Hepatocyte (in vitro differentiated cells): ENCODE data around the gene BTD.

ENCODE experiments used
- EZH2 ChIP-seq: fragments of 200-600 bp; sonication (generic); IDR thresholded peaks from 2 replicates; pipeline ENCODE4 v1.6.1; 2016; ENCODE audit warnings: antibody characterized with exemption, mild to moderate bottlenecking, borderline replicate concordance
- EZH2phosphoT487 ChIP-seq: fragments of 200-600 bp; sonication (generic); IDR thresholded peaks from one replicate; pipeline ENCODE4 v1.6.1; 2018; ENCODE audit warnings: antibody characterized with exemption, mild to moderate bottlenecking, low read depth, moderate library complexity; ENCODE audit not compliant: unreplicated experiment, severe bottlenecking

DNA sequence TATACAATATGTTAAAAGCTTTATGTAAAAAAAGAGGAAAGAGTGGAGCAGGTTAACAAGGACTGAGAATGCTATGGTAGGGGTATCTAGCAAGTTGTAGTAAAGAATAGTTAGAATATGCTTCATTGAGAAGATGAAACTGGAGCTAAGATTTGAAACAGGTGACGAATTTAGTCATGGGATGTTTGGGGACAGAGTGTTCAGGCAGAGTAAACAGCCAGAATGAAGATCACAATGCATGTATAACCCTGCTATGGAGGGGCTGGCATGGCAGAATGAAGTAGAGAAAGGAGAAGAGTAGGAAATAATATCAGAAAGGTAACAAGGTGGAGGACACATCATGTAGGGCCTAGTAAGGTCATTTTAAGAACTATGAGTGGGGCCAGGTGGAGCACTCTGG lies 72.0 kb downstream of the BTD start:
- TF ChIP-seq EZH2 (no peak), EZH2phosphoT487 (no peak)
